ENCODE measurements around the gene OR6A2.
"Not testable (repeated sequence)": the region's sequence is repeated elsewhere in the genome, so short reads cannot be mapped to it uniquely, and the experiment has no call there.

The OR6A2 gene

DNA sequence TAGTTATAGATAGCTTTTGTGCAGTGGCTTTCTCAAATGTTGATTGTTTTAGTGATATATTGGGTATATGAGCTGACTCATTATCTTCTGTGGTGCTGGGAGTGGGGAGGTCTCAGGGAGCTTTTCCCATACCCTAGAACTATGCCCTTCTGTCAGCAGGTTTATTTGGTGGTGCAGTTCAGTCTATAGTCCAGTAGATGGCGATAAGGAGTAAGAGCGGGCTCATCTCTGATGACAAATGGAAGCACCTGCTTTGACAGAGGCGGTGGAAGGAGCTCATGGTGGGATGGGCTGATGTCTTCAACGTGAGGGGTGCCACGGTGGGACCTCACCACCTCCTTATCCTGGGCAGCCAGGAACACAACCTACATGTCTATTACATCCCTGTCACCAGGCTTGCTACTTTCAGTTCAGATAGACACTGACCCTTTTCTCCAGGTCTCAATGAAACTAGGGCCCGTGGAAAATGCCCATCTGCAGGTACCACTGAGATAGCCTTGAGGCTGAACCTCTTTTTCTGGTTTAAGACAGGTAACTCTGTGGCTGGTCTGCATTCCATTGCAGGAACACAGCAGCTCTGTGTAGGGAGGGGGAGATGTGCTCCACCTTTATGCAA, 13.0 kb upstream of the OR6A2 start:
- H3K4me3 ChIP-seq (ENCODE audit: control insufficient read depth, low read depth, low read length): no peak overlapping the region
- TF ChIP-seq CTCF (conservative IDR thresholded peaks at IDR 0.05; ENCODE audit: control insufficient read depth, insufficient read depth, low read depth, low read length): peak; percentile 97
- peak; percentile 48 for DNase-seq (ENCODE audit: low read depth)

- not testable (repeated sequence) for H3K4me3 ChIP-seq (ENCODE audit: control insufficient read depth, low read depth, low read length); DNase-seq (ENCODE audit: low read depth)
Measured at GRCh38 chr11:6801075-6801474, 1.6 kb upstream of the OR6A2 start.

- TF ChIP-seq CTCF (conservative IDR thresholded peaks at IDR 0.05; ENCODE audit: control insufficient read depth, insufficient read depth, low read depth, low read length): no peak
Measured at GRCh38 chr11:6794639-6795038, 4.8 kb downstream of the OR6A2 start.

DNA sequence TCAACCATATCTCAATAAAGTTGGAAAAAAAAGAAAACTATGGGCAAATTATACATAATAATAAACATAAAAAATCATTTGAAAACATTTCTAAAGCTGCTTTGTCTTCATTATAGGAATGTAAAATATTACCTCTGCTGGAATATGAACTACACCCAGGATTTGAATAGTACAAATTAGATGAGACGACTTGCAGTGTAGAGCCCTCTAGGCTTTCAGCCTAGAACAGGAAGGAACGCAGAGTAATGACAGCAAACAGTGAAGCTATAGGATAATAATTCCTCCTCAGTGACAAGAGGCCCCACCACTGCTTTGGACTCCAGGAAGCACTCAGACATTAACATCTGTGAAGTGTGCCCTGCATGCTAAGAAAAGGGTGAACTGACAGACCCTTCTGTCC, 8.9 kb downstream of the OR6A2 start:
- no peak for TF ChIP-seq CTCF (conservative IDR thresholded peaks at IDR 0.05; ENCODE audit: control insufficient read depth, insufficient read depth, low read depth, low read length)
- no peak overlapping the region for H3K4me3 ChIP-seq (ENCODE audit: control insufficient read depth, low read depth, low read length)
- DNase-seq (ENCODE audit: low read depth): no peak

More at GRCh38 chr11:6794639-6795038, 4.8 kb downstream of the OR6A2 start:
- no peak overlapping the region for H3K4me3 ChIP-seq (ENCODE audit: control insufficient read depth, low read depth, low read length)
- DNase-seq (ENCODE audit: low read depth): no peak

DNA sequence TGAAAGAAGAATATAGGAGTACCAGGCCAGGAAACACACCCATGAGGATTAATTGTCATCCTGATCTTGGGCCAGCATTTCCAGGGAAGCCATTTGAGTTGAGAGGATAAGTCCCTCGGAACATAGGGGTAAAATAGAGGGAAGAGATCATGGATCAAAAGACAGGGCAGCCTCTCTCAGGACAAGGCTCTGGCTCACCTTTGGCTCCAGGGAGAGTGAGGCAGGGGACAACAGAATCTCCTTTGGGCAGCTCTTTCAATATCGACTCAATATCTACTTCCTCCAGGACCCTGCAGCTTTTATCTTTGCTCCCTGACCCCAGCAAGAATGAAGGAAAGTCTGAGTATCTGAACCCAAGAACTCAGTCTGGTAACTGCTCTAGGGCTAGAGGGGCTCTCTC, 16.8 kb downstream of the OR6A2 start, which contains the start of gene OR2AG1:
TSS of gene OR2AG1 (plus strand) at position 301 of the 400 bp plus-strand sequence. CDS start 2,018 bp downstream, outside the sequence.
- no peak within 1 kb of the TSS for H3K4me3 ChIP-seq (ENCODE audit: control insufficient read depth, low read depth, low read length)

DNA sequence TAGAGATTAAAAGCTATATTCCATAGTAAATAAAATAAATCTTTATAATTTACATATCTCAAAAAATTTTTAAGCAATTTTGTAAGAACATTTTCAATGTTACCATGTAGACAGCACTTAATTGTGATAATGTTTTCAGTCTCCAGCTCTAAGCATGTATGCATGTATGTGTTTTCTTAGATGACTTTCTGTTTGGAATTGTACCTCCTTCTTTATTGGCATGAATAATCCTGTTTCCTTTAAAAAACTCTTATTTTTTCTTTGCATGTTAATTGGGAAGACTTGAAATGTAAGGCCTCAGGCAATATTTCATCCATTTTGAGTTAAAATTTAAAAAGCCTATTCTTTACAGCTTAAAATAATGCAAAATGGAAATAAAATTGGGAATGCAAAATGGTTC, 18.7 kb downstream of the OR6A2 start:
- no peak overlapping the region for H3K4me3 ChIP-seq (ENCODE audit: control insufficient read depth, low read depth, low read length)
- DNase-seq (ENCODE audit: low read depth): no peak
- no peak for TF ChIP-seq CTCF (conservative IDR thresholded peaks at IDR 0.05; ENCODE audit: control insufficient read depth, insufficient read depth, low read depth, low read length)

More for the DNA sequence above, 16.8 kb downstream of the OR6A2 start, which contains the start of gene OR2AG1:
- no peak for DNase-seq (ENCODE audit: low read depth)
- TF ChIP-seq CTCF (conservative IDR thresholded peaks at IDR 0.05; ENCODE audit: control insufficient read depth, insufficient read depth, low read depth, low read length): no peak

GRCh38 chr11:6778518-6778917, 21.0 kb downstream of the OR6A2 start:
- no peak for TF ChIP-seq CTCF (conservative IDR thresholded peaks at IDR 0.05; ENCODE audit: control insufficient read depth, insufficient read depth, low read depth, low read length)
- H3K4me3 ChIP-seq (ENCODE audit: control insufficient read depth, low read depth, low read length): no peak overlapping the region
- no peak for DNase-seq (ENCODE audit: low read depth)

All from fibroblast of mammary gland (primary cell).